GM19238 (cell line): ENCODE results near the gene SMYD1.

Experiments used
- DNase-seq: peaks from one replicate; pipeline ENCODE4 v3.0.0; 2011; ENCODE audit warnings: low spot score; ENCODE audit not compliant: insufficient read length

SMYD1 gene

GRCh38 chr2:88086401-88086800, 18.8 kb downstream of the SMYD1 start:
- no peak for DNase-seq

- no peak for DNase-seq
These were observed 19.4 kb downstream of the SMYD1 start for GRCh38 chr2:88087073-88087472.

- no peak for DNase-seq
These were observed 20.1 kb downstream of the SMYD1 start for GRCh38 chr2:88087763-88088162.

GRCh38 chr2:88088999-88089398, 21.4 kb downstream of the SMYD1 start:
- no peak for DNase-seq

GRCh38 chr2:88090446-88091283, 23.0 kb downstream of the SMYD1 start:
- DNase-seq, result no peak

- DNase-seq, result no peak
These were observed 24.3 kb downstream of the SMYD1 start for GRCh38 chr2:88091943-88092342.

- no peak for DNase-seq
These were observed 25.1 kb downstream of the SMYD1 start for GRCh38 chr2:88092773-88093172.

- DNase-seq, result no peak
These were observed 27.4 kb downstream of the SMYD1 start for GRCh38 chr2:88095022-88095421.

GRCh38 chr2:88096708-88097107, 29.1 kb downstream of the SMYD1 start:
- DNase-seq, result no peak

GRCh38 chr2:88097192-88097591, 29.6 kb downstream of the SMYD1 start:
- DNase-seq, result no peak

GRCh38 chr2:88097891-88098557, 30.4 kb downstream of the SMYD1 start:
- no peak for DNase-seq

GRCh38 chr2:88098558-88098900, 30.9 kb downstream of the SMYD1 start:
- DNase-seq, result no peak

- DNase-seq, result no peak
These were observed 32.3 kb downstream of the SMYD1 start for GRCh38 chr2:88099798-88100488.

GRCh38 chr2:88100489-88100858, 32.8 kb downstream of the SMYD1 start:
- no peak for DNase-seq

- no peak for DNase-seq
These were observed 41.2 kb downstream of the SMYD1 start for GRCh38 chr2:88108796-88109195.

- DNase-seq, result no peak
These were observed 43.2 kb downstream of the SMYD1 start for GRCh38 chr2:88110830-88111229.

GRCh38 chr2:88113069-88113468, 45.4 kb downstream of the SMYD1 start:
- DNase-seq, result no peak

- no peak for DNase-seq
These were observed 47.3 kb downstream of the SMYD1 start for GRCh38 chr2:88114889-88115288.

GRCh38 chr2:88115825-88116518, 48.3 kb downstream of the SMYD1 start:
- DNase-seq, result no peak

- DNase-seq, result no peak
These were observed 49.2 kb downstream of the SMYD1 start for GRCh38 chr2:88116669-88117432.

GRCh38 chr2:88117973-88118372, 50.3 kb downstream of the SMYD1 start:
- no peak for DNase-seq
